SK-N-SH (cell line): Measurements from ENCODE around the gene LMO4.

Experiments used
- ELF1 ChIP-seq: IDR thresholded peaks from 2 replicates; pipeline ENCODE4 v1.4.0; 2012
- EP300 ChIP-seq, 2 experiments: IDR thresholded peaks; 2 replicates each; pipeline versions ENCODE4 v1.4.0 to v1.6.1; 2012; ENCODE audit warnings: borderline replicate concordance in 1 of 2, low read depth in 1 of 2, low read length in 1 of 2
- EZH2phosphoT487 ChIP-seq: fragments of 200-600 bp; sonication (generic); IDR thresholded peaks from 2 replicates; pipeline ENCODE4 v1.6.1; 2017; ENCODE audit warnings: low read depth, mixed run types, mild to moderate bottlenecking, antibody characterized with exemption, moderate library complexity, borderline replicate concordance
- GATA2 ChIP-seq: sonication (generic); formaldehyde crosslinking; IDR thresholded peaks from 2 replicates; pipeline ENCODE4 v1.5.0; 2020; ENCODE audit warnings: mild to moderate bottlenecking, missing genetic modification reagents
- MEF2A ChIP-seq: IDR thresholded peaks from 2 replicates; pipeline ENCODE4 v1.4.0; 2012; ENCODE audit warnings: low read depth, borderline replicate concordance
- POLR2AphosphoS5 ChIP-seq: IDR thresholded peaks from 2 replicates; pipeline ENCODE4 v1.6.1; 2012; ENCODE audit warnings: low read depth, low read length
- SIN3A ChIP-seq: IDR thresholded peaks from 2 replicates; pipeline ENCODE4 v1.6.1; 2012; ENCODE audit warnings: low read depth, mild to moderate bottlenecking, low read length, moderate library complexity, borderline replicate concordance
- TCF12 ChIP-seq: IDR thresholded peaks from 2 replicates; pipeline ENCODE4 v1.4.0; 2012
- YY1 ChIP-seq: IDR thresholded peaks from 2 replicates; pipeline ENCODE4 v1.4.0; 2012; ENCODE audit warnings: low read depth, mild to moderate bottlenecking
- TF ChIP-seq, protein P1 (sequence below): IDR thresholded peaks from 2 replicates; pipeline ENCODE4 v1.6.1; 2012; ENCODE audit warnings: mild to moderate bottlenecking, low read depth, low read length, moderate library complexity
- TF ChIP-seq, protein P2 (sequence below): fragments of 200-600 bp; sonication (generic); IDR thresholded peaks from 2 replicates; pipeline ENCODE4 v1.6.1; 2017; ENCODE audit warnings: antibody characterized with exemption, mild to moderate bottlenecking, moderate library complexity
- TF ChIP-seq, protein P3 (sequence below): IDR thresholded peaks from 2 replicates; pipeline ENCODE4 v1.4.0; 2012; ENCODE audit warnings: low read depth
- TF ChIP-seq, protein P4 (sequence below): IDR thresholded peaks from 2 replicates; pipeline ENCODE4 v1.4.0; 2012; ENCODE audit warnings: low read depth, borderline replicate concordance
- TF ChIP-seq, protein P5 (sequence below): IDR thresholded peaks from 2 replicates; pipeline ENCODE4; 2012

DNA sequence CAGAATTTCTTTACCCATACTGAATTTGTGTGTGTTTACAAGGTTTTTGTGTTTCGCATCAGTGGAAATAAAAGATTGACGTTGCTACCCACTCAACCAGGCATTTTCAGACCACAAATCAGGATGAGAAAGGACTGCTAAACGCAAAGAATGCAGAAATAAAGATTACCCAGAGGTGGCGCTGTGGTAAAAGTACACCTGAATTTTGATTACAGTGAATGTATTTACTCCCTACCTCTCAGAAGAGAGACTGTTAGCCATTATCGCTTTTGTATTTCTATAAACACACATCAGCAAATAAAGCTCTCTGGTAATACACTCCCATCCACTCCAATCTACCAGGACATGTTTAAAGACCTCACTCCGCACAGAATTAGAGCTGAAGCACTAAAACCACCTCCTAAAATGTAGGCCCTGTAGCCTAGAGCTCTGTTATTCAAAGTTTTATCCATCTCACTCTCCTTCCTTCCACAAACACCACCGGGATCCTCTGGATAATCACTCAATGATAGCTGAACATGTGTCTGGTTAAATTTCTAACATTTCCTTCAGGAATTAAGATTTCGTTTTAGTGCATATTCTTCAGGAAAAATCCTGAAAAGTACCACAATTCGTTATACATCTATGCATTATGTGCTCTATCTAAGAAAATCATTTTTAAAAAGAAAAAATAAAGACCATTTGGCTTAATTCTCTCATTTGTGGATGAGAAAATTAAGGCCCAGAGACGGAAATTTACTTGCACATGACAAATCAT is 2.5 kb upstream of the LMO4 start:
- TF ChIP-seq, protein P1, sequence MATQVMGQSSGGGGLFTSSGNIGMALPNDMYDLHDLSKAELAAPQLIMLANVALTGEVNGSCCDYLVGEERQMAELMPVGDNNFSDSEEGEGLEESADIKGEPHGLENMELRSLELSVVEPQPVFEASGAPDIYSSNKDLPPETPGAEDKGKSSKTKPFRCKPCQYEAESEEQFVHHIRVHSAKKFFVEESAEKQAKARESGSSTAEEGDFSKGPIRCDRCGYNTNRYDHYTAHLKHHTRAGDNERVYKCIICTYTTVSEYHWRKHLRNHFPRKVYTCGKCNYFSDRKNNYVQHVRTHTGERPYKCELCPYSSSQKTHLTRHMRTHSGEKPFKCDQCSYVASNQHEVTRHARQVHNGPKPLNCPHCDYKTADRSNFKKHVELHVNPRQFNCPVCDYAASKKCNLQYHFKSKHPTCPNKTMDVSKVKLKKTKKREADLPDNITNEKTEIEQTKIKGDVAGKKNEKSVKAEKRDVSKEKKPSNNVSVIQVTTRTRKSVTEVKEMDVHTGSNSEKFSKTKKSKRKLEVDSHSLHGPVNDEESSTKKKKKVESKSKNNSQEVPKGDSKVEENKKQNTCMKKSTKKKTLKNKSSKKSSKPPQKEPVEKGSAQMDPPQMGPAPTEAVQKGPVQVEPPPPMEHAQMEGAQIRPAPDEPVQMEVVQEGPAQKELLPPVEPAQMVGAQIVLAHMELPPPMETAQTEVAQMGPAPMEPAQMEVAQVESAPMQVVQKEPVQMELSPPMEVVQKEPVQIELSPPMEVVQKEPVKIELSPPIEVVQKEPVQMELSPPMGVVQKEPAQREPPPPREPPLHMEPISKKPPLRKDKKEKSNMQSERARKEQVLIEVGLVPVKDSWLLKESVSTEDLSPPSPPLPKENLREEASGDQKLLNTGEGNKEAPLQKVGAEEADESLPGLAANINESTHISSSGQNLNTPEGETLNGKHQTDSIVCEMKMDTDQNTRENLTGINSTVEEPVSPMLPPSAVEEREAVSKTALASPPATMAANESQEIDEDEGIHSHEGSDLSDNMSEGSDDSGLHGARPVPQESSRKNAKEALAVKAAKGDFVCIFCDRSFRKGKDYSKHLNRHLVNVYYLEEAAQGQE, result no peak
- TF ChIP-seq, protein P2, sequence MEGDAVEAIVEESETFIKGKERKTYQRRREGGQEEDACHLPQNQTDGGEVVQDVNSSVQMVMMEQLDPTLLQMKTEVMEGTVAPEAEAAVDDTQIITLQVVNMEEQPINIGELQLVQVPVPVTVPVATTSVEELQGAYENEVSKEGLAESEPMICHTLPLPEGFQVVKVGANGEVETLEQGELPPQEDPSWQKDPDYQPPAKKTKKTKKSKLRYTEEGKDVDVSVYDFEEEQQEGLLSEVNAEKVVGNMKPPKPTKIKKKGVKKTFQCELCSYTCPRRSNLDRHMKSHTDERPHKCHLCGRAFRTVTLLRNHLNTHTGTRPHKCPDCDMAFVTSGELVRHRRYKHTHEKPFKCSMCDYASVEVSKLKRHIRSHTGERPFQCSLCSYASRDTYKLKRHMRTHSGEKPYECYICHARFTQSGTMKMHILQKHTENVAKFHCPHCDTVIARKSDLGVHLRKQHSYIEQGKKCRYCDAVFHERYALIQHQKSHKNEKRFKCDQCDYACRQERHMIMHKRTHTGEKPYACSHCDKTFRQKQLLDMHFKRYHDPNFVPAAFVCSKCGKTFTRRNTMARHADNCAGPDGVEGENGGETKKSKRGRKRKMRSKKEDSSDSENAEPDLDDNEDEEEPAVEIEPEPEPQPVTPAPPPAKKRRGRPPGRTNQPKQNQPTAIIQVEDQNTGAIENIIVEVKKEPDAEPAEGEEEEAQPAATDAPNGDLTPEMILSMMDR, result peak; percentile 87
- TF ChIP-seq, protein P3, sequence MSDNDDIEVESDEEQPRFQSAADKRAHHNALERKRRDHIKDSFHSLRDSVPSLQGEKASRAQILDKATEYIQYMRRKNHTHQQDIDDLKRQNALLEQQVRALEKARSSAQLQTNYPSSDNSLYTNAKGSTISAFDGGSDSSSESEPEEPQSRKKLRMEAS, result no peak
- TF ChIP-seq EZH2phosphoT487 (no peak), POLR2AphosphoS5 (no peak), YY1 (no peak), EP300 (IDR thresholded peaks at IDR 0.05; ENCODE audit: borderline replicate concordance in 1 of 2, low read depth in 1 of 2, low read length in 1 of 2) (no peak), SIN3A (no peak), TCF12 (no peak), ELF1 (no peak), GATA2 (CRISPR knock-in tag) (no peak), MEF2A (no peak)
- TF ChIP-seq, protein P4, sequence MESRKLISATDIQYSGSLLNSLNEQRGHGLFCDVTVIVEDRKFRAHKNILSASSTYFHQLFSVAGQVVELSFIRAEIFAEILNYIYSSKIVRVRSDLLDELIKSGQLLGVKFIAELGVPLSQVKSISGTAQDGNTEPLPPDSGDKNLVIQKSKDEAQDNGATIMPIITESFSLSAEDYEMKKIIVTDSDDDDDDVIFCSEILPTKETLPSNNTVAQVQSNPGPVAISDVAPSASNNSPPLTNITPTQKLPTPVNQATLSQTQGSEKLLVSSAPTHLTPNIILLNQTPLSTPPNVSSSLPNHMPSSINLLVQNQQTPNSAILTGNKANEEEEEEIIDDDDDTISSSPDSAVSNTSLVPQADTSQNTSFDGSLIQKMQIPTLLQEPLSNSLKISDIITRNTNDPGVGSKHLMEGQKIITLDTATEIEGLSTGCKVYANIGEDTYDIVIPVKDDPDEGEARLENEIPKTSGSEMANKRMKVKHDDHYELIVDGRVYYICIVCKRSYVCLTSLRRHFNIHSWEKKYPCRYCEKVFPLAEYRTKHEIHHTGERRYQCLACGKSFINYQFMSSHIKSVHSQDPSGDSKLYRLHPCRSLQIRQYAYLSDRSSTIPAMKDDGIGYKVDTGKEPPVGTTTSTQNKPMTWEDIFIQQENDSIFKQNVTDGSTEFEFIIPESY, result no peak
- TF ChIP-seq, protein P5, sequence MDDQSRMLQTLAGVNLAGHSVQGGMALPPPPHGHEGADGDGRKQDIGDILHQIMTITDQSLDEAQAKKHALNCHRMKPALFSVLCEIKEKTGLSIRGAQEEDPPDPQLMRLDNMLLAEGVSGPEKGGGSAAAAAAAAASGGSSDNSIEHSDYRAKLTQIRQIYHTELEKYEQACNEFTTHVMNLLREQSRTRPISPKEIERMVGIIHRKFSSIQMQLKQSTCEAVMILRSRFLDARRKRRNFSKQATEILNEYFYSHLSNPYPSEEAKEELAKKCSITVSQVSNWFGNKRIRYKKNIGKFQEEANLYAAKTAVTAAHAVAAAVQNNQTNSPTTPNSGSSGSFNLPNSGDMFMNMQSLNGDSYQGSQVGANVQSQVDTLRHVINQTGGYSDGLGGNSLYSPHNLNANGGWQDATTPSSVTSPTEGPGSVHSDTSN, result no peak
